Measurements from ENCODE around the gene NPFFR1.
A peak's percentile ranks its signal among the peaks of the same experiment; 100 is the strongest.
"Not testable (repeated sequence)": the region's sequence is repeated elsewhere in the genome, so short reads cannot be mapped to it uniquely, and the experiment has no call there.

NPFFR1 gene

GRCh38 chr10:70256463-70256862 lies 27.3 kb downstream of the NPFFR1 start:
- no peak for DNase-seq (ENCODE audit: low read depth)

GRCh38 chr10:70255329-70256299 lies 28.2 kb downstream of the NPFFR1 start:
- peak; percentile 41 for DNase-seq (ENCODE audit: low read depth)

GRCh38 chr10:70254778-70255328 lies 29.0 kb downstream of the NPFFR1 start:
- no peak for DNase-seq (ENCODE audit: low read depth)

- no peak for DNase-seq (ENCODE audit: low read depth)
These were observed 29.7 kb downstream of the NPFFR1 start for GRCh38 chr10:70253878-70254765.

- DNase-seq (ENCODE audit: low read depth), result no peak
These were observed 32.7 kb downstream of the NPFFR1 start for GRCh38 chr10:70250961-70251680.

GRCh38 chr10:70247360-70247759 lies 36.4 kb downstream of the NPFFR1 start:
- no peak for DNase-seq (ENCODE audit: low read depth)

GRCh38 chr10:70241081-70241480 lies 42.7 kb downstream of the NPFFR1 start:
- DNase-seq (ENCODE audit: low read depth), result no peak

GRCh38 chr10:70239986-70240385 lies 43.8 kb downstream of the NPFFR1 start:
- DNase-seq (ENCODE audit: low read depth), result not testable (repeated sequence)

GRCh38 chr10:70239077-70239976 lies 44.5 kb downstream of the NPFFR1 start:
- not testable (repeated sequence) for DNase-seq (ENCODE audit: low read depth)

GRCh38 chr10:70237958-70238536 lies 45.8 kb downstream of the NPFFR1 start:
- not testable (repeated sequence) for DNase-seq (ENCODE audit: low read depth)

GRCh38 chr10:70234668-70235447 lies 48.9 kb downstream of the NPFFR1 start:
- DNase-seq (ENCODE audit: low read depth), result peak; percentile 94

GRCh38 chr10:70233939-70234300 lies 49.9 kb downstream of the NPFFR1 start:
- DNase-seq (ENCODE audit: low read depth), result no peak

- peak; percentile 87 for DNase-seq (ENCODE audit: low read depth)
These were observed 50.5 kb downstream of the NPFFR1 start, which contains the start of gene PPA1 for GRCh38 chr10:70233109-70233938. PPA1 (minus strand) TSS chr10:70233429; CDS start chr10:70233327, 102 bp downstream.

- no peak for DNase-seq (ENCODE audit: low read depth)
These were observed 51.0 kb downstream of the NPFFR1 start for GRCh38 chr10:70232859-70233108.

- DNase-seq (ENCODE audit: low read depth), result peak; percentile 67
These were observed 51.5 kb downstream of the NPFFR1 start for GRCh38 chr10:70232155-70232858.

GRCh38 chr10:70228491-70228890 lies 55.3 kb downstream of the NPFFR1 start:
- no peak for DNase-seq (ENCODE audit: low read depth)

- peak; percentile 37 for DNase-seq (ENCODE audit: low read depth)
These were observed 56.1 kb downstream of the NPFFR1 start for GRCh38 chr10:70227548-70228320.

Measured in amniotic epithelial cell (primary cell).